ENCODE measurements around the gene GNB5.

GNB5 gene

DNA sequence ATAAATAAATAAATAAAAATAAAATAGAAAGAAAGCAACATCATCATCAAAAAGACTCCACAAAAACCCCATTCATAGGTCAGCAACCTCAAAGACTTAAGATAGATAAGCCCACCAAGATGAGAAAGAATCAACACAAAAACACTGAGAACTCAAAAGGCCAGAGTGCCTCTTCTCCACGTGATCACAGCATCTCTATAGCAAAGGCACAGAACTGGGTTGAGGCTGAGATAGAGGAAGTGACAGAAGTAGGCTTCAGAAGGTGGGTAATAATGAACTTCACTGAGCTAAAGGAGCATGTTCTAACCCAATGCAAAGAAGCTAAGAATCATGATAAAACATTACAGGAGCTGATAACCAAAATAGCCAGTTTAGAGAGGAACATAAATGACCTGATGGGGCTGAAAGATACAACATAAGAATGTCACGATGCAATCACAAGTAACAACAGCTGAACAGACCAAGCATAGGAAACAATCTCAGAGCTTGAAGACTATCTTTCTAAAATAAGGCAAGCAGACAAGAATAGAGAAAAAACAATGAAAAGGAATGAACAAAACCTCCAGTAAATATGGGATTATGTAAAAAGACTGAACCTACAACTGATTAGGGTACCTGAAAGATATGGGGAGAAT lies 26.4 kb downstream of the GNB5 start:
- no peak for DNase-seq

DNA sequence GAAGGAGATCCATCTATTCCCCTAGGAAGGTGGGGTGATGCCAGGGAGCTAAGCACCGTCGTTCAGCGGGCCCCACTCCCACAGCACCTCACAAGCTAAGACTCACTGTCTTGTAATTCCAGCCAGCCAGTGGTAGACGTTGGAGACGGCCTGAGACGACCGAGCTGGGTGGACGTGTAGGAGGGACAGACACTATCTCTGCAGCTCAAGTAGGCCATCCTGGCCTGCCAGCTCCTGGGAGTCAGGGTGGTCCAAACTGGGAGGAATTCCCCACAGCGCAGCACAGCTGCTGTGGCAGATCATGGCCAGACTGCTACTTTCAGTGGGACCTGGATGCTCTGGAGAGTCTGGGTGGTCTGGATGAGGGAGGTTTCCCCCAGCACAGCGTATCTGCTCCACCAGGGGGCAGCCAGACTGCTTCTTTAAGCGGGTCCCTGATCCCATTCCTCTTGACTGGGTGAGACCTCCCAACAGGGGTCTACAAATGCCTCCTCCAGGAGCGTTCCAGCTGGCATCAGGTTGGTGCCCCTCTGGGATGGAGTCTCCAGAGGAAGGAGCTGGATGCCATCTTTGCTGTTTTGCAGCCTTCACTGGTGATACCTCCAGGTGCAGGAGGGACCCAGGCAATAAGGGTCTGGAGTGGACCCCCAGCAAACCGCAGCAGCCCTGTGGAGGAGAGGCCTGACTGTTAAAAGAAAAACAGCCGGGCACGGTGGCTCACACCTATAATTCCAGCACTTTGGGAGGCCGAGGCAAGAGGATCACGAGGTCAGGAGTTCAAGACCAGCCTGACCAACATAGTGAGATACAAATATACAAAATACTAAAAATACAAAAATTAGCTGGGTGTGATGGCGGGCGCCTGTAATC lies 27.6 kb downstream of the GNB5 start:
- no peak for DNase-seq

DNA sequence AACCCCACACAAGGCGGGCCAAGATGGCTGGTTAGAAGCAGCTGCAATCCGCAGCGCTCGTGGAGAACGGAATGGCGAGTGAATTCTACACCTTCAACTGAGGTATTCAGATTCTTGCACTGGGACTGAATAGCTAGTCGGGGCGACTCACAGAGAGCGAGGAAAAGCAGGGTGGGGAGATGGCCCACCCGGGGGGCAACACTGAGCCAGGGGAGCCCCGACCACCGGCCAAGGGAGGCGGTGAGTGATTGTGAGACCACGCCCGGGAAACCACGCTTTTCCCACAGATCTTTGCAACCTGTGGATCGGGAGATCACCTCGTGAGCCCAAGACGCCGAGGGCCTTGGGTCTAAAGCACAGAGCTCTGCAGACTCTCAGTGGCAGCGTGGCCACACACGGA lies 28.3 kb downstream of the GNB5 start:
- DNase-seq, result no peak

DNA sequence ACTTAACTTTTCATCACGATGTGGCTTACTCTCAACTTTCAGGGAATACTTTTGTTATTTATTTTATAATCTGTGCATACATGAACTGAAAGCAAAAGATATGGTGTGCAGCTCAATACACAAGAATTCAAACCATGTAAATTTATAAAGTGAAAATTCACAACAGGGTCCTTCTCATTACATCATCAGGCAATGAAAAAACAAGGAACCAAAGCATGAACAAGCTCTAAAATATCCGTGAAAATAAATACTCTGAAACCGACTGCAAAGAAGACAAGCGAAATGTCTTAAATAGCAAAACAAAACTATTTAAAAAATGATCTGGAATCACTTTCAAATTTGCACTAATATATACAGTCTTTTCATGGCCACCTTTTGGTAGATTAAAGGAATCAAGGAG lies 28.9 kb downstream of the GNB5 start:
- no peak for DNase-seq

DNA sequence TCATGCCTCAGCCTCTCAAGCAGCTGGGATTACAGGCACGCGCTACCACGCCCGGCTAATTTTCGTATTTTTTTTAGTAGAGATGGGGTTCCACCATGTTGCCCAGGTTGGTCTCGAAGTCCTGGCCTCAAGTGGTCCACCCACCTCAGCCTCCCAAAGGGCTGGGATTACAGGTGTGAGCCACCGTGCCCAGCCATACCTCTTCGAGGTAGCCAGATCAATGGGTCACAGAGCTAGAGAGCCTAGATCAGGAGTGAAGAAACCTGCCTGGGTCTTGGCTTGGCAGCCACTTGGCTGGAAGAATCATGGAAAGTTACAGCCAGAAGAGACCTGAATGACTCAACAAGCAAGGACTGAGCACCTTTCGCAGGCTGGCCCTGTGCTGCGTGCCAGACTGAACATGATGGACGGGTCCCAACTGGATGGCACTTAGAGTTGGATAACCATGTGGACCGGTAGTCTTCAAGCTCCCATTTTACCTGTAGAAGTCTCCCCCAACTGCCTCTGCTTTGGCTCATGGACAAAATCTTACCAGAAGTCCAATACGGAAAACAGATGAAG lies 29.7 kb downstream of the GNB5 start:
- no peak for DNase-seq

DNA sequence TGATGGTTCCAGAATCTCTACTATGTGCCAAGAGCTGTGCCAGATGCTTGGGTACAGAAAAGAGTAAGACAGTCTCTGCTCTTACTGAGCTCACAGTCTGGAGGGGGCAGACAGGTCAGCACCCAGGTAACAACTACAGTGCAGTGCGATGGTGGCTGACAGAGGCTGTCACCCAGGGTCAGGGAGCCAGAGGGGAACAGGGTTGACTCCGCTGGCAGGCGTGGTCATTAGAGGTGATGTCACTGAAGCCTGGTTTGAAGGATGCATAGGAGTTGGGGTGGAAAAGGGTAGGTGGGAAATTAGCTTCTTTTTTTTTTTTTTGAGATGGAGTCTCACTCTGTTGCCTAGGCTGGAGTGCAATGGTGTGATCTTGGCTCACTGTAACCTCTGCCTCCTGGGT lies 31.5 kb downstream of the GNB5 start:
- no peak for DNase-seq

DNA sequence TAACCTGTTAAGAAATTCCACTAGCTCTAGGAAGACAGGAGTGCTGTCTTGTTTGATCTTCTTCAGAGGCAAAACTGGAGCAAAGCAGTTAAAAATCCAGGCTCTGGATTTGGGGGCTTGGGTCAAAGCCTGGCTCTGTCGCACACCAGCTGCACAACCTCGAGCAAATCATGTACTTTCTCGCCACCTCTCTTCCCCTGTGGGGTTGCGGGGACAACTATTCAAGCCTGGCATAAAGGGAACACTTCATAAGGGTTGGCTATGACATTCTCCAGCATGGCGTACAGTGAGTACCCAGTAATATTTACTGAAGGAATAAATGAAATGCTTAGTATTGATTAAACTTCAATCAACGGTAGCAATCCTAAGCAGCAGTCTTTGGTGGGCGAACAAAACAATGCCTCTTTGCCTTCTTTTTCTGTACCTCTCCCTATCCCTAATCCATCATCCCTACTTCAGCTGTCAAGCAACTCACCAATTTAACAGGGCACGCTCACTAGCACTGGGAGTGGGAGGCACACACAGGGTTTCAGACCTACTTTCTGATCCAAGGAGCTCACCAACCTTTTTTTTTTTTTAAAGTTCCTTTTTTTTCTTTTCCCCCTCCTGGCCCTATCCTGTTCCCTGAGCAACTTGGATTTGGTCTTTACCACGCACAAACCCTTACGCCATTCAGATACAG lies 33.0 kb downstream of the GNB5 start:
- DNase-seq, result no peak

DNA sequence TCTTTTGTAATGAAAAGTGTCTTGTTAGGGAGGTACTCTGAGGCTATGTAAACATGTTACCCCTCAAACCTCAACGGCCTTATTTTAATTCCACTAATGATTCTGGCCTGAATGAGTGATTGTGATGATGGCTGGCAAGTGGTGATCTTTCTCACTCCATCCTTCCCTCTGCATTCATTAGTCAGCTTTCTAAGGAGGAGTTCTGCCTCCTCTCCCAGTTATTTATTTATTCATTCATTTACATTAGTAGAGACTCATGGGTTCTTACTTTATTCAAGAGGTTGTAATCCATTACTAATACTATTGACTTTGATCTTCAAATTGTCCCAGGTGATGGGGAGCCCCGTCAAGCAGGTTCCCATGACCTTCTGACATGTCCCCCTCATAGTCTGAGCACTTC lies 35.3 kb downstream of the GNB5 start:
- no peak for DNase-seq

DNA sequence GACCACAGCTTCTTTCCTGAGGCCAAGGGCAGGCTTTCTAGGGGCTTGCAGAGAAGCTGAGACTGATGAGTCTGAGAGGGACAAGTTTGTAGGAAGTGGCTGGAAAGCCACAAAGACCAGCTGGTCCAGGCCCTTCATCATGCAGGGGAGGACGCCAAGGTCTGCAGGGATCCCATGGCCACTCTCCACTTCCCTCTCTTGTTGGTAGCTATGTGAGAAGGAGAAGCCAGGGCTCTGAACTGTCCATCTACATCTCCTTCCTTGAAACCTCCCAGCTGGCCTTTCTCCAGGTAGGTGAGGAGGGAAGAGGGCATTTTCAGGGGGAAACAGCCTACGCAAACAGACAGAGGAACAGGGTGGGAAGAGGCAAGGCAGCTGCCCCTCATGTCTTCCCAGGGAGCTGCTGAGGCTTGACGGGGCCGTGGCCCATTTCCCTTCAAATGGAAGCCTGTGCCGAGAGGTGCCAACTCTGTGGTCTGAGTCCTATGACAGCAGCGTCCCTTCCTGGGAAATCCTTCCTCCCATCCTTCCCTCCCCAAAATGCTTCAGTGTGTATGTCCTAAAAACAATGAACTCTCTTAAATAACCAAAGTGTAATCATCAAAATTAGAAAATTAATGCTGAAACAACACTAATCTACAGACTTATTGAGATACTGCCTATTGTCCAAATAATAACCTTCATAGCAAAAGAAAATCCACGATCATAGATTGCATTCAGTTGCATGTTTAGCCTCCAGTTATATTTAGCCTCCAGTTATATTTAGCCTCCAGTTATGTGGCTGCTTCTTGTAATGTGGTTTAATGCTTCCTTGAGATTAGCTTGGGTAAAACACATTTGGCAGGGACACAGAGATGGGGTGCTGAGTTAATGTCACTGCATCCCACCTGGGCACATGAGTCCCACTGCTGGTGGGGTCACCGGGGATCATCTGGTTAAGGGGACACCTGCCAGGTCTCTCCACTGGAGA lies 36.0 kb downstream of the GNB5 start:
- DNase-seq, result no peak

DNA sequence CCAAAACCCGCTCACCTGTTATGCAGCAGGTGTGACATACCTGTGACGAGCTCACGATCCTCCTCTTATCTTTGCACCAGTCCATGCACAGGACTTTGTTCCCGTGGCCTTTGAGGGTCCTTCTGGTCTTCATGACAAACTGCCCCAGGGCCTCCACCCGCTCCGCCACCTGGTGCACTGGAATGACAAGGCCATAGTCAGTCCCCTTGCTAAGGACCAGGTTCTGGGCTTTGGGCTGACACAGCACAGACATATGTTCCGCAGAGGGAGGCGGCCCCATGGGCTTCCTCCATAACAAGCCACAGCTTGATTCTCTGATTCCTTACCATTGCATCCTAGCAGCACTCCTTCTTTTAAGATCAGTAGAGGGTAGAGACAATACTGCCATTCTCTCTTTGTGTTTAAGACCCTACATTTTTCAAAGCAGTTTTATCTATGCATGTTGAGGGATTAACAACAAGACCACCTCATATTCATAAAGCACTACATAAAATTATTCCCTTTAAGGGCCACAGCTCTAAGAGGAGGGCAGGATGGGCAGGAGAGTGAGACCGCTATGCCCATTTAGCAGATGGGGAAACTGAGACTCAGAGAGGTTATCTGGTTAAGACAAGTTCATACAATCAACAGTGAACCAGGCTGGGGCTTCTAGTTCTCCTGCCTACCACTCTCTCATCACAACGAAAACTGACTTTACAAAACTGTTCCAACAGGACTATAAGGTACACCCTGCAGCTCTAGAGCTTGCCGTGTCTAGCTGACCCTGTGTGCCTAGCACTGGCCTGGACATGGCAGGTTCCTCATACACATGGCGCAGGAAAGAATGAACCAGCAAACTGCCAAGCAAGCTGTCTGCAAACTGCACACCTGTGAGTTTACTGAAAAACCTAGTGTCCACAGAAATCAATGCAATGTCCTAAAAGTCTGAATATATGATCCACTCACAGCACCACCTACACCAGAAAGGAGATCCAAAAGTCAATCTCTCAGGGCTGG lies 37.0 kb downstream of the GNB5 start:
- no peak for DNase-seq

DNA sequence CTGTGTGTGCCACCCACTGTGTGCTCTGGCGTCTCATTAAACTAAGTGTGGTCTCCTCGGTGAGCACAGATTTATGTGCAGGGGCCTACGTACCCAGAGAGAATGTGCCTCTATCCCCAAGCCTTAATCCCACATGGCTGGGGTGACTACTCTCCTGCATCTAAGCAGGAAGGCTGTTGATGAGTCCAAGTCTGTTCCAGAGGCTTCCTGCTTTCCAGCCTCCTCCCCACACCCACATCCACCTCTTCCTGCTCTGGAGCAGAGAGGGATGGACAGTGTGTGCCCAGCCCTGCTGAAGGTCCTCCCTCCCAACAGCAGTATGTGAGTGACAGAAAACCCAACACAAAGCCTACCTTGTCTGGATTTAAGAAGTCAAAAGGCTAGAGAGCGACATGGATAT lies 39.8 kb downstream of the GNB5 start:
- no peak for DNase-seq

DNA sequence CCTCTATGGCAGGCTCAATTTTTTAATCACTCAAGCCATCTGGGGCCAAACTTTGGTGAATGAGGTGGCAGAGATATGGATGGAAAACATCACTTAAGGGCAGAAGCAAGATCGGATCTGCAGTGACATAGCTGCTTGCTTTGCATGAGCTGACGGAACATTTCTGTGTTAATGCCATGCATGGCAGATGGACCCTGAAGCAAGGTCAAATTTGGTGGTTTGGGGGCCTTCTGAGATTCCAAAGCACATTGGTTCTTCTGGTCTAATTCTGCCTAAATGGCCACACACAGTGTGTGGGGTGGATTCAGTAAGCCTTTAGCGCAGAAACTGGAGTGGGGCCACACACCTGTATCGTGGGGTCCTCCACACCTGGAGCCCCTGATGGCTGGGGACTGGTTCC lies 40.3 kb downstream of the GNB5 start:
- DNase-seq, result no peak

DNA sequence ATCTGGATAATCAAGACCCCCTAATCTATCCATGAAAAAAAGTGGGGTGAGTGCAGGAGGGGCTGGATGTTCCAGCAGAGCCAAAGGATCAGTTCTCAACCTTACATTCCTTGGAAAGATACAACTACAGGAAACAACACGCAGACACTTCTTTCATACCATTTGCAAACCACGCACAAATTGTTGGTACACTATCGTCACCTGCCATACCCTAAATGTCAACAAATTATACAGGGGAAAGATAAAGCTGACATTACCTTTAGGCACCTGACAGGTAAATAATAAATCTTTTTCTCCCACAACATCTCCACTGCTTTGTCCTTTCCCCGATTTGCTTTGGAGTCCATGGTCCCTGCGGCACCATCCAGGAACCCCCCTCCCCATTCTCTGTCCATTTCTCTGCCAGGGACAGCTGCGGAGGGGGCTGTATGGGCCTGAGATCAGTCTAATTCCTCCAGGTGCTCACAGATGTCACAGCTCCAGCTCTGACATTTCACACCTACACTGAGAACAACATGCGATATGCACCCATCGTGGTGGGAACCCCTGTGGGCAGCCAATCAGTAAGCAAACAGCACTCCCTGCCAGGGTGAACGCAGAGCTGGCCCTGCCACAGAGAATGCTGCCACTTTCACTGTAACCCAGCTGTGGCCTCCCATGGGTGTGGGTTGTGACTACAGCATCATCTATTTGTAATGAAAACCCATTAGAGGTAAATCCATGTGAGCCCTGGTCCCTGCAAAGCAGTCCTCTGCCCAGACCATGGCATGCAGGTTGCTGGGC lies 41.0 kb downstream of the GNB5 start:
- no peak for DNase-seq

DNA sequence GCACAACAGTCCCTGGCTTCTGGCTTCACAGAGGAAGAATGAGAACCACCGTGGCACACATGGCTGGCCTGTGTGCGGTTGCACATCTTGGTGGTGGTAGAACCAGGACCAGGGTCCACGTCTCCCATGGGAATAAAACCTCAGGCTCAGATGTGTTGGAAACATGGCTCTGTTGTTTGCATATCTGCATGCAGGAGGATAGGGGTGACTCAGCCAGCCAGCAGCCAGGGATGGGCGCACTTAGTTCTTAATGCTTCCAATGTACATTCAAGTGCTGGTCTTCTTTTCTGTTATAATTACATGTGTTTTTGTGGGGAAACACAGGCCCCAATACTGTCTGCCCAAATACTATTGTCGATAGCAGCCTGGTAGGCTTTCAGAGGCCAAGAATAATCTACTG lies 42.8 kb downstream of the GNB5 start:
- no peak for DNase-seq

DNA sequence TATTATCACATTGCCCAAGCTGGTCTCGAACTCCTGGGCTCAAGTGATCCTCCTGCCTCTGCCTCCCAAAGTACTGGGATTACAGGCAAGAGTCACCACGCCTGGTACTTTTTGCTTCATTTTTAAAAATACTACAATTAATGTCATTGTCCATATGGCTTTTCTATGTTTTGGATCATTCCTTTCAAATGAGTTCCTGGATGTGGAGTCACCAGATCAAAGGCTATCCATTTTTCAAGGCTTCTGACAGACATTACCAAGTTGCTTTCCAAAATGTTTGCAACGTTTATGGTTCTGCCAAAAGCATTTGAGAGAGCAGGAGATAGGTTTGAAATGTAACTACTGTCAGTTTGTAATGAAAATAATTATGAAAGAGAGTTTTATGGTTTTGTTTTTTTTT lies 44.4 kb downstream of the GNB5 start:
- DNase-seq, result no peak

DNA sequence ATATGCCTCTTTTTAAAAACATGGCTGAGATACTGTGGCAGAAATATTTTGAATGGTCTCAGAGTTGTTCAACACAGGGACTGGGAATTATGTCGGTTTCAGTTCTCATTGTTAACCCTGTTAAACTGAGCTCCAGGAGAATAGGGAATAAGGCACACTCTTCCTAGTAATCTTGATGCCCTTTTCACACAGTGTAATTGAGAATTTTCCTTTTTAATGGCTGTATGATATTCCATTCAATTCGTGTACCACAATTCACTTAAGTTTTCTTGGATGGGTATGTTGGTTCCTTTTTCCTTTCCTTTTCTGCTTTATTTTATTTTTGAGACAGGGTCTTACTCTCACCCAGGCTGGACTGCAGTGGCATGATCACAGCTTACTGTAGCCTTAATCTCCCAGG lies 44.9 kb downstream of the GNB5 start:
- DNase-seq, result no peak

DNA sequence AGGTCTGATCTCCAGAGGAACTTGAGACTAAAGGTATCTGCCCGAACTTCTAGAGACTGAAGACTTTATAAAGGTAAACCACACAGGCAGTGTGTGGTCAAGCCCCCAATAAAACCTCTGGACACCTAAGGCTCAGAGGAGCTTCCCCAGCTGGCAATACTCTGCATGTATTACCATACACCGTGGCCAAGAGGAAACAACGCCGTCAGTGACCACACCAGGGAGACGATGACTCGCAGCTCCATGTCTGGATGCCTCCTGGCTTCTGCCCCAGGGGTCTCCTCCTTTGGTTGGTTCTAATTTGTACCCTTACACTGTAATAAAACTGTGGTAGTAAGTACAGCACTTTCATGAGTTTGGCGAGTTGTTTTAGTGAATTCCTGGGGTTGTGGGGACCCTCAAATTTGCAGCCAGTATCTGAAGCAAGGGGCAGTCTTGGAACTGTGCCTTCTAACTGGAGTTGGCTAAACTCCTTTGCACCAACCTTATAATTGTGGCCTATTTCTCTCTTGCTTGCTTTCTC lies 46.5 kb downstream of the GNB5 start:
- DNase-seq, result no peak

DNA sequence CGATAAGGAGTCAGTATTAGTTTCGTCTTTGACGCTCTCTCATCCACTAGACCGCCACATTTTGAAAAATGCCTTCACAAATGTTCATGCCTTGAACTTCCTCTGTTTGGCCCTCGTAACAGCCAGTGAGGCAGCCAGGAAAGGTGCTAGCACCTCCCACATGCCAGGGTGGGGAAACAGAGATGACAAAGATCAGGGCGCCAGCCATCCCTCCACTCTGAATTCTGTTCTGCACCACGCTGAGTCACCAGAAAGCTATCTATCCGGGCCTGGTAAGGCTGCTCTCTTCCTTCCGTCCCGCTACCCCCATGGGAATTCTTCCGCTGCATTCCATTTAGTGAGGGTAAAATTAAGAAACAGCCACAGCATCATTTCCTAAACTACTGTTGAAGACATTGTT lies 47.3 kb downstream of the GNB5 start:
- no peak for DNase-seq

DNA sequence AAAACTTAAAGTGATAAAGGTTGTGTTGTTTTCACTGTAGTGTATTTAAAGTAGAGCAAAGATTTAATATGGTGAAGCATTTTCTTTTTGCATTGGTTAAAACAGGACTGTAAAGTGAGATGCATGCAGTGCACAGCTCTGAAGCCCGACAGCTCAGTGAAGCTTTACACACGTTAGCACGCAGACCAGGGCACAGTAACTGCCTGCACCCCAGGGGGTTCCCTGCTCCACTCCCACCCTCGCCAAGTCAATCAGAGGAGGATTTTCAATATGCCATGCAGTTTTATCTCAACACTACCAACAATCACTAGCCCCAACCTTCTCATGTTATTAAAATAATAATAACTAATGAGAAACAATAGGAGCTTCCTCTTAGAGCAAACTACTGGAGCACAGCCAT lies 50.5 kb downstream of the GNB5 start:
- DNase-seq, result no peak
